Measurements from ENCODE around the gene RPS6KA1. TPM values are rescaled to one million over a fixed set of nuclear protein-coding genes. Genes with fewer than 3 reads are reported as not detected.

Gene RPS6KA1
- total and polyA plus RNA-seq, 9 of the 15 experiments (the other 6 are each of a cell fraction or from before 2014, with no cell fraction given) = 2.4 to 61.0 (median 35.5) TPM

- TF ChIP-seq HNRNPL (IDR thresholded peaks at IDR 0.05; ENCODE audit: low read depth, low read length) (no peak), JUND (IDR thresholded peaks at IDR 0.05; ENCODE audit: borderline replicate concordance, low read depth, low read length) (peak; percentile 63; the same call in 1 of the 2 replicates), JUND (tag; IDR thresholded peaks at IDR 0.05; ENCODE audit: borderline replicate concordance, low read depth, low read length) (peak; percentile 61; the same call in 1 of the 3 replicates), RBM25 (IDR thresholded peaks at IDR 0.05; ENCODE audit: low read depth, low read length, severe bottlenecking) (peak; percentile 88), STAG1 (CRISPR knock-in tag; IDR thresholded peaks at IDR 0.05; ENCODE audit: borderline replicate concordance) (peak; percentile 80), CBX3 (IDR thresholded peaks at IDR 0.05; ENCODE audit: borderline replicate concordance in 1 of 2, low read length in 2 of 2) (peak in 1 of 2 experiments; percentile 63; a peak in 1 of 3 replicates), NFIX (CRISPR knock-in tag; IDR thresholded peaks at IDR 0.05; ENCODE audit: low read depth) (no peak), ZBTB8A (IDR thresholded peaks at IDR 0.05; ENCODE audit: partially characterized antibody) (no peak), ZNF316 (IDR thresholded peaks at IDR 0.05) (0 out of 2 replicates have a peak, but pooled peaks have one; percentile 5), PBX2 (CRISPR knock-in tag; IDR thresholded peaks at IDR 0.05; ENCODE audit: low read depth) (no peak; the same call in 1 of the 2 replicates), PBX2 (tag; conservative IDR thresholded peaks at IDR 0.05; ENCODE audit: low read depth) (peak; percentile 93), CSDE1 (IDR thresholded peaks at IDR 0.05) (no peak), CXXC5 (CRISPR knock-in tag; IDR thresholded peaks at IDR 0.05) (peak; percentile 17; the same call in 1 of the 2 replicates), SIN3A (IDR thresholded peaks at IDR 0.05; ENCODE audit: borderline replicate concordance in 2 of 2, control insufficient read depth in 1 of 2, low read depth in 2 of 2, low read length in 2 of 2) (peak in 1 of 2 experiments; percentile 66; a peak in 1 of 4 replicates), CBFA2T3 (IDR thresholded peaks at IDR 0.05) (peak; percentile 85), ZNF134 (CRISPR knock-in tag; conservative IDR thresholded peaks at IDR 0.05) (no peak), ATF3 (IDR thresholded peaks at IDR 0.05) (no peak), ATF3 (CRISPR knock-in tag; conservative IDR thresholded peaks at IDR 0.05) (no peak), HMBOX1 (IDR thresholded peaks at IDR 0.05) (peak; percentile 73; the same call in 1 of the 2 replicates), HDAC1 (IDR thresholded peaks at IDR 0.05) (peak in 1 of 2 experiments; percentile 81; a peak in 2 of 4 replicates), ZNF699 (CRISPR knock-in tag; IDR thresholded peaks at IDR 0.05; ENCODE audit: insufficient replicate concordance) (no peak), ZNF384 (IDR thresholded peaks at IDR 0.05; ENCODE audit: low read depth, low read length) (0 out of 2 replicates have a peak, but pooled peaks have one; percentile 19), RB1 (IDR thresholded peaks at IDR 0.05; ENCODE audit: low read depth) (0 out of 2 replicates have a peak, but pooled peaks have one; percentile 15), ZNF41 (CRISPR knock-in tag; conservative IDR thresholded peaks at IDR 0.05) (0 out of 2 replicates have a peak, but pooled peaks have one; percentile 47), L3MBTL2 (IDR thresholded peaks at IDR 0.05) (peak; percentile 45)
Measured at GRCh38 chr1:26583646-26584485, 54.3 kb downstream of the RPS6KA1 start (continued).
